NCI-H345 treated with DMSO at 0.1 percent for 48 hours (cell line): ENCODE measurements around the gene PCDH10.

Experiments
- DNase-seq: peaks from one replicate; lab custom pipeline; 2025; ENCODE audit not compliant: unreplicated experiment; lab: John Stamatoyannopoulos, UW

PCDH10 gene

GRCh38 chr4:133148690-133149363 is at the start of gene PCDH10:
TSS of gene PCDH10 (plus strand) at chr4:133149294. CDS start at chr4:133150141, 847 bp downstream.
- DNase-seq: peak; percentile 77

GRCh38 chr4:133102043-133102442 is 47.1 kb upstream of the PCDH10 start:
- DNase-seq: no peak

- no peak for DNase-seq
Measured at GRCh38 chr4:133102612-133103409, 46.3 kb upstream of the PCDH10 start.

GRCh38 chr4:133112641-133113040 is 36.5 kb upstream of the PCDH10 start:
- no peak for DNase-seq

- no peak for DNase-seq
Measured at GRCh38 chr4:133124746-133125145, 24.3 kb upstream of the PCDH10 start.

GRCh38 chr4:133127500-133127899 is 21.6 kb upstream of the PCDH10 start:
- no peak for DNase-seq

- DNase-seq: no peak
Measured at GRCh38 chr4:133129237-133129636, 19.9 kb upstream of the PCDH10 start.

GRCh38 chr4:133130171-133130570 is 18.9 kb upstream of the PCDH10 start:
- DNase-seq: no peak

GRCh38 chr4:133131829-133132460 is 17.1 kb upstream of the PCDH10 start:
- DNase-seq: no peak

GRCh38 chr4:133136833-133137232 is 12.3 kb upstream of the PCDH10 start:
- DNase-seq: no peak

GRCh38 chr4:133137571-133137970 is 11.5 kb upstream of the PCDH10 start:
- DNase-seq: no peak

GRCh38 chr4:133143775-133144430 is 5.2 kb upstream of the PCDH10 start:
- DNase-seq: no peak

- no peak for DNase-seq
Measured at GRCh38 chr4:133145241-133145640, 3.9 kb upstream of the PCDH10 start.

GRCh38 chr4:133145758-133146573 is 3.1 kb upstream of the PCDH10 start:
- no peak for DNase-seq

GRCh38 chr4:133146574-133147241 is 2.4 kb upstream of the PCDH10 start:
- DNase-seq: peak; percentile 19

- no peak for DNase-seq
Measured at GRCh38 chr4:133147286-133147821, 1.7 kb upstream of the PCDH10 start.

GRCh38 chr4:133147921-133148689 is 989 bp upstream of the PCDH10 start:
- peak; percentile 38 for DNase-seq

GRCh38 chr4:133149364-133149695 is 236 bp downstream of the PCDH10 start:
- DNase-seq: no peak

GRCh38 chr4:133149932-133150471 is 908 bp downstream of the PCDH10 start:
- DNase-seq: no peak
